A673 (cell line): ENCODE results near the gene TFAP2A.

Source experiments
- CTCF ChIP-seq: fragments of 300-800, 200-600 bp; sonication (generic); conservative IDR thresholded peaks from 2 replicates; pipeline ENCODE4 v1.5.1; 2017; ENCODE audit warnings: low read depth, mild to moderate bottlenecking, antibody characterized with exemption, low read length, moderate library complexity, mixed read lengths
- EZH2 ChIP-seq: fragments of 200-600 bp; sonication (generic); IDR thresholded peaks from 2 replicates; pipeline ENCODE4 v1.6.1; 2017; ENCODE audit warnings: borderline replicate concordance, low read depth, mild to moderate bottlenecking, mixed read lengths, antibody characterized with exemption, low read length; ENCODE audit not compliant: poor library complexity, severe bottlenecking

GRCh38 chr6:10418361-10418861 is 3.5 kb upstream of the TFAP2A start:
- no peak for TF ChIP-seq CTCF
- no peak for TF ChIP-seq EZH2
